IMR-90 (cell line): ENCODE measurements around the gene UBE3C.
"Not testable (repeated sequence)": the region's sequence is repeated elsewhere in the genome, so short reads cannot be mapped to it uniquely, and the experiment has no call there.

Experiments
- CEBPB ChIP-seq: IDR thresholded peaks from 2 replicates; pipeline ENCODE4 v1.6.1; 2012; ENCODE audit warnings: low read depth, low read length, improper control_type of control experiment
- CTCF ChIP-seq: conservative IDR thresholded peaks from 2 replicates; pipeline ENCODE4 v1.5.1; 2012; ENCODE audit warnings: mild to moderate bottlenecking, low read depth, low read length, improper control_type of control experiment
- ELK1 ChIP-seq: fragments of 150-350 bp; IDR thresholded peaks from 2 replicates; pipeline ENCODE4 v1.6.1; 2016; ENCODE audit warnings: low read depth, mild to moderate bottlenecking, low read length, moderate library complexity, borderline replicate concordance
- FOS ChIP-seq: fragments of 150-350 bp; IDR thresholded peaks from 2 replicates; pipeline ENCODE4 v1.6.1; 2016; ENCODE audit warnings: low read depth, low read length
- MAFK ChIP-seq: IDR thresholded peaks from 2 replicates; pipeline ENCODE4 v1.6.1; 2012; ENCODE audit warnings: low read depth, low read length, improper control_type of control experiment
- RAD21 ChIP-seq: IDR thresholded peaks from 2 replicates; pipeline ENCODE4 v1.6.1; 2012; ENCODE audit warnings: low read length, improper control_type of control experiment
- USF2 ChIP-seq: fragments of 150-350 bp; IDR thresholded peaks from 2 replicates; pipeline ENCODE4 v1.6.1; 2017; ENCODE audit warnings: mild to moderate bottlenecking, antibody characterized with exemption, low read length, low read depth

GRCh38 chr7:157103641-157104040 is 35.1 kb upstream of the UBE3C start:
- TF ChIP-seq CTCF, ELK1, MAFK, RAD21, CEBPB, FOS, USF2: not testable (repeated sequence)
